HCEC 1CT (cell line): Measurements from ENCODE around the gene ARHGAP31.
"Not testable (repeated sequence)": the region's sequence is repeated elsewhere in the genome, so short reads cannot be mapped to it uniquely, and the experiment has no call there.

Experiments used
- DNase-seq: peaks from one replicate; pipeline ENCODE4 v3.0.0-alpha.2; 2017

The ARHGAP31 gene

GRCh38 chr3:119295816-119296726 lies 1.9 kb downstream of the ARHGAP31 start:
- peak; percentile 22 for DNase-seq

GRCh38 chr3:119296727-119297122 lies 2.5 kb downstream of the ARHGAP31 start:
- no peak for DNase-seq

GRCh38 chr3:119297169-119297568 lies 3.0 kb downstream of the ARHGAP31 start:
- DNase-seq: peak; percentile 17

GRCh38 chr3:119298565-119298941 lies 4.4 kb downstream of the ARHGAP31 start:
- DNase-seq: no peak

- DNase-seq: no peak
Measured at GRCh38 chr3:119300991-119301391, 6.8 kb downstream of the ARHGAP31 start.

- DNase-seq: no peak
Measured at GRCh38 chr3:119301662-119302061, 7.5 kb downstream of the ARHGAP31 start.

GRCh38 chr3:119302697-119303551 lies 8.7 kb downstream of the ARHGAP31 start:
- no peak for DNase-seq

- DNase-seq: peak; percentile 69
Measured at GRCh38 chr3:119304201-119304713, 10.1 kb downstream of the ARHGAP31 start.

GRCh38 chr3:119305286-119305685 lies 11.1 kb downstream of the ARHGAP31 start:
- DNase-seq: no peak

- DNase-seq: not testable (repeated sequence)
Measured at GRCh38 chr3:119306378-119306777, 12.2 kb downstream of the ARHGAP31 start.

- no peak for DNase-seq
Measured at GRCh38 chr3:119308355-119308754, 14.2 kb downstream of the ARHGAP31 start.

- DNase-seq: no peak
Measured at GRCh38 chr3:119309591-119309990, 15.4 kb downstream of the ARHGAP31 start.

- DNase-seq: peak; percentile 98
Measured at GRCh38 chr3:119310071-119310470, 15.9 kb downstream of the ARHGAP31 start.

GRCh38 chr3:119311081-119311925 lies 17.1 kb downstream of the ARHGAP31 start:
- peak; percentile 85 for DNase-seq

GRCh38 chr3:119313461-119313860 lies 19.3 kb downstream of the ARHGAP31 start:
- DNase-seq: no peak

- DNase-seq: no peak
Measured at GRCh38 chr3:119314821-119315220, 20.6 kb downstream of the ARHGAP31 start.

- no peak for DNase-seq
Measured at GRCh38 chr3:119315600-119316312, 21.6 kb downstream of the ARHGAP31 start.

GRCh38 chr3:119316313-119316670 lies 22.1 kb downstream of the ARHGAP31 start:
- DNase-seq: no peak

- peak; percentile 64 for DNase-seq
Measured at GRCh38 chr3:119318876-119319275, 24.7 kb downstream of the ARHGAP31 start.

- DNase-seq: no peak
Measured at GRCh38 chr3:119319311-119319710, 25.1 kb downstream of the ARHGAP31 start.

GRCh38 chr3:119320785-119321184 lies 26.6 kb downstream of the ARHGAP31 start:
- DNase-seq: not testable (repeated sequence)
